Left ventricle myocardium inferior (tissue), 1 donor: ENCODE data around the gene UBE2B. TPM values are rescaled to one million over a fixed set of nuclear protein-coding genes. Genes with fewer than 3 reads are reported as not detected.
"Not testable (repeated sequence)": the region's sequence is repeated elsewhere in the genome, so short reads cannot be mapped to it uniquely, and the experiment has no call there.

Source experiments
- DNase-seq: peaks from one replicate; pipeline ENCODE4 v3.0.0-alpha.2; 2020
- H3K27ac ChIP-seq: fragments of 200-600 bp; replicated peaks from 2 replicates; pipeline ENCODE4 v1.8.0; 2021
- H3K27me3 ChIP-seq: fragments of 200-600 bp; 2 replicates; pipeline ENCODE4 v1.8.0; 2021; ENCODE audit warnings: low read depth
- H3K36me3 ChIP-seq: fragments of 200-600 bp; 2 replicates; pipeline ENCODE4 v1.8.0; 2021
- H3K4me1 ChIP-seq: fragments of 200-600 bp; 2 replicates; pipeline ENCODE4 v1.8.0; 2021
- H3K4me3 ChIP-seq: fragments of 200-600 bp; 2 replicates; pipeline ENCODE4 v1.8.0; 2021; ENCODE audit warnings: mild to moderate bottlenecking, moderate library complexity
- H3K9me3 ChIP-seq: fragments of 200-600 bp; replicated peaks from 2 replicates; pipeline ENCODE4 v1.8.0; 2021
- CTCF ChIP-seq: fragments of 200-600 bp; IDR thresholded peaks from 2 replicates; pipeline ENCODE4 v1.8.0; 2021; ENCODE audit warnings: antibody characterized with exemption, mild to moderate bottlenecking, borderline replicate concordance
- intact Hi-C: fragments of 100-400 bp; cut with micrococcal nuclease; formaldehyde crosslinking; loops from one replicate; pipeline ENCODE4 v1.11.0; 2022
- total RNA-seq: library from RNA; stranded (reverse); fragmentation: NEBNext Ultra II Directional; extraction: Animal tissue kit (Norgen Biotek cat#: 25700); gene quantifications from one replicate; pipeline ENCODE4 v1.2.1, GENCODE V29; 2021
- donor health status: DM: no; HTN: yes; CAD: no; lungs with severe emphysema.

Gene UBE2B
- total RNA-seq, 1 donor from 2014 or later: 246 TPM

GRCh38 chr5:134349463-134349862 lies 21.9 kb upstream of the UBE2B start:
- Histone ChIP-seq H3K4me3 (no peak overlapping the region), H3K9me3 (no peaks in the 10 kb centered on the region), H3K4me1 (no peaks in the 10 kb centered on the region), H3K27ac (no peak overlapping the region), H3K27me3 (no peaks in the 10 kb centered on the region), H3K36me3 (peaks cover 14% of the 10 kb centered on the region)
- no peak for DNase-seq
- TF ChIP-seq CTCF: no peak
- intact Hi-C loops: no loop called here

- no peaks in the 10 kb centered on the region for H3K4me1 ChIP-seq
- no peak for TF ChIP-seq CTCF
- intact Hi-C loops: no loop called here
- no peaks in the 10 kb centered on the region for H3K36me3 ChIP-seq
- no peak for DNase-seq
- no peaks in the 10 kb centered on the region for H3K27me3 ChIP-seq
- H3K9me3 ChIP-seq: no peaks in the 10 kb centered on the region
- no peak overlapping the region for H3K4me3 ChIP-seq
- H3K27ac ChIP-seq: no peak overlapping the region
Measured at GRCh38 chr5:134355681-134356080, 15.7 kb upstream of the UBE2B start.

GRCh38 chr5:134365604-134366003 lies 5.8 kb upstream of the UBE2B start:
- DNase-seq: no peak
- no peaks in the 10 kb centered on the region for H3K36me3 ChIP-seq
- no peak overlapping the region for H3K4me3 ChIP-seq
- no peaks in the 10 kb centered on the region for H3K9me3 ChIP-seq
- H3K4me1 ChIP-seq: peaks cover 37% of the 10 kb centered on the region
- intact Hi-C loops: no loop called here
- H3K27me3 ChIP-seq: no peaks in the 10 kb centered on the region
- no peak overlapping the region for H3K27ac ChIP-seq
- no peak for TF ChIP-seq CTCF

GRCh38 chr5:134370311-134370870 lies 978 bp upstream of the UBE2B start:
- peaks cover 8% of the 10 kb centered on the region for H3K36me3 ChIP-seq
- H3K4me3 ChIP-seq: peak overlapping the region; percentile 95
- intact Hi-C loops: no loop called here
- peak overlapping the region; percentile 97 for H3K27ac ChIP-seq
- peaks cover 74% of the 10 kb centered on the region for H3K4me1 ChIP-seq
- DNase-seq: no peak
- H3K9me3 ChIP-seq: no peaks in the 10 kb centered on the region
- no peaks in the 10 kb centered on the region for H3K27me3 ChIP-seq
- TF ChIP-seq CTCF: no peak

- peak overlapping the region; percentile 95 for H3K4me3 ChIP-seq
- intact Hi-C loops: no loop called here
- no peaks in the 10 kb centered on the region for H3K9me3 ChIP-seq
- DNase-seq: peak; percentile 60
- H3K36me3 ChIP-seq: peaks cover 15% of the 10 kb centered on the region
- H3K27ac ChIP-seq: peak overlapping the region; percentile 97
- H3K4me1 ChIP-seq: peaks cover 74% of the 10 kb centered on the region
- no peaks in the 10 kb centered on the region for H3K27me3 ChIP-seq
- no peak for TF ChIP-seq CTCF
Measured at GRCh38 chr5:134371834-134372340, 518 bp downstream of the UBE2B start.

- H3K27me3 ChIP-seq, DNase-seq, H3K9me3 ChIP-seq, intact Hi-C loops: not testable (repeated sequence)
- Histone ChIP-seq H3K36me3 (peaks cover 31% of the 10 kb centered on the region), H3K4me3 (peak overlapping the region; percentile 95), H3K27ac (peak overlapping the region; percentile 0), H3K4me1 (peaks cover 85% of the 10 kb centered on the region)
Measured at GRCh38 chr5:134373633-134374032, 2.3 kb downstream of the UBE2B start.
